DOHH2 (cell line): ENCODE results near the gene NAPB.

ENCODE experiments used
- H3F3A ChIP-seq: fragments of 200-600 bp; sonication (generic), shearing (Covaris generic); 2 replicates; pipeline ENCODE4 v1.6.0; 2016; ENCODE audit warnings: antibody characterized with exemption, mild to moderate bottlenecking; ENCODE audit not compliant: control insufficient read depth, insufficient read depth
- H3K27ac ChIP-seq: fragments of 200-600 bp; sonication (generic); 2 replicates; pipeline ENCODE4 v1.5.1; 2014; ENCODE audit warnings: low read depth, mild to moderate bottlenecking, low read length, moderate library complexity
- H3K27me3 ChIP-seq: fragments of 200-600 bp; sonication (generic); 2 replicates; pipeline ENCODE4 v1.6.1; 2014; ENCODE audit warnings: mild to moderate bottlenecking, low read length, mixed read lengths; ENCODE audit not compliant: control insufficient read depth
- H3K36me3 ChIP-seq: fragments of 200-600 bp; sonication (generic); 2 replicates; pipeline ENCODE4 v1.6.1; 2014; ENCODE audit warnings: mild to moderate bottlenecking, low read length, moderate library complexity, mixed read lengths; ENCODE audit not compliant: control insufficient read depth
- H3K4me1 ChIP-seq: fragments of 200-600 bp; sonication (generic); 2 replicates; pipeline ENCODE4 v1.6.1; 2014; ENCODE audit warnings: mild to moderate bottlenecking, low read length, mixed read lengths; ENCODE audit not compliant: control insufficient read depth
- H3K4me2 ChIP-seq: fragments of 200-600 bp; sonication (generic); 2 replicates; pipeline ENCODE4 v1.6.0; 2014; ENCODE audit warnings: mild to moderate bottlenecking, low read length, moderate library complexity
- H3K4me3 ChIP-seq: fragments of 200-600 bp; sonication (generic); 2 replicates; pipeline ENCODE4 v1.5.1; 2014; ENCODE audit warnings: mild to moderate bottlenecking, low read length, mixed read lengths
- H3K79me2 ChIP-seq: fragments of 200-600 bp; sonication (generic); 2 replicates; pipeline ENCODE4 v1.6.1; 2014; ENCODE audit warnings: mild to moderate bottlenecking, low read length, mixed read lengths; ENCODE audit not compliant: control insufficient read depth
- H3K9me2 ChIP-seq: fragments of 200-600 bp; sonication (generic); replicated peaks from 2 replicates; pipeline ENCODE4 v1.6.1; 2014; ENCODE audit warnings: mild to moderate bottlenecking, low read length, mixed read lengths; ENCODE audit not compliant: control insufficient read depth
- H3K9me3 ChIP-seq: fragments of 200-600 bp; sonication (generic); 2 replicates; pipeline ENCODE4 v1.6.1; 2014; ENCODE audit warnings: antibody characterized with exemption, low read length, mixed read lengths; ENCODE audit not compliant: control insufficient read depth, insufficient read depth
- H4K20me1 ChIP-seq: fragments of 200-600 bp; sonication (generic); 2 replicates; pipeline ENCODE4 v1.6.0; 2014; ENCODE audit warnings: low read depth, mild to moderate bottlenecking, antibody characterized with exemption, low read length, moderate library complexity; ENCODE audit not compliant: control insufficient read depth, insufficient read depth
- EZH2phosphoT487 ChIP-seq: fragments of 200-600 bp; sonication (generic); IDR thresholded peaks from 2 replicates; pipeline ENCODE4 v1.6.1; 2017; ENCODE audit warnings: borderline replicate concordance, mild to moderate bottlenecking, antibody characterized with exemption, low read length, moderate library complexity, mixed read lengths
- TF ChIP-seq, protein P1 (sequence below): fragments of 200-600 bp; sonication (generic); IDR thresholded peaks from one replicate; pipeline ENCODE4 v1.5.1; 2014; ENCODE audit warnings: antibody characterized with exemption, mild to moderate bottlenecking, low read depth, low read length; ENCODE audit not compliant: poor library complexity, severe bottlenecking

Gene NAPB

DNA sequence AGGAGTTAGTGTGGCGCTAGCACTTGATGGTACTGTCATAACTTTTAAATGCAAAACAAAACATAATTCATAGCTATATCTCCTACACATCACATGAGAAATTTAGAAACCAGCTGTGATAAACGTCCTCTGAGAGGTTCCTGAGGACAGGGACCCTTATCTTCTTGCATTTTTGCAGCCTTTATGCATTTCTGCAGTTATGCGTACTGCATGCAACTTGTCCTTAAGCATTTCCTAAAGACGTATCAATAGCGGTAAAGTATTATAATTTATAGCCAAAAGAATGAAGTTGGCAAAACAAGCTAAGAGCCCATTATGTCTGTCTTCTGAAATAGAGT is 1.7 kb downstream of the NAPB start:
- Histone ChIP-seq H3K9me2 (no peaks in the 10 kb centered on the region), H3F3A (no peaks in the 10 kb centered on the region), H3K27ac (no peak overlapping the region), H3K36me3 (0 out of 2 replicates have a peak, but pooled peaks cover 3% of the 10 kb centered on the region), H3K4me2 (peak overlapping the region; percentile 86), H3K27me3 (no peaks in the 10 kb centered on the region), H3K9me3 (no peaks in the 10 kb centered on the region), H3K79me2 (peaks cover 60% of the 10 kb centered on the region), H3K4me3 (peak overlapping the region; percentile 91), H4K20me1 (no peaks in the 10 kb centered on the region), H3K4me1 (peaks cover 18% of the 10 kb centered on the region)
- no peak for TF ChIP-seq EZH2phosphoT487
- TF ChIP-seq, protein P1, sequence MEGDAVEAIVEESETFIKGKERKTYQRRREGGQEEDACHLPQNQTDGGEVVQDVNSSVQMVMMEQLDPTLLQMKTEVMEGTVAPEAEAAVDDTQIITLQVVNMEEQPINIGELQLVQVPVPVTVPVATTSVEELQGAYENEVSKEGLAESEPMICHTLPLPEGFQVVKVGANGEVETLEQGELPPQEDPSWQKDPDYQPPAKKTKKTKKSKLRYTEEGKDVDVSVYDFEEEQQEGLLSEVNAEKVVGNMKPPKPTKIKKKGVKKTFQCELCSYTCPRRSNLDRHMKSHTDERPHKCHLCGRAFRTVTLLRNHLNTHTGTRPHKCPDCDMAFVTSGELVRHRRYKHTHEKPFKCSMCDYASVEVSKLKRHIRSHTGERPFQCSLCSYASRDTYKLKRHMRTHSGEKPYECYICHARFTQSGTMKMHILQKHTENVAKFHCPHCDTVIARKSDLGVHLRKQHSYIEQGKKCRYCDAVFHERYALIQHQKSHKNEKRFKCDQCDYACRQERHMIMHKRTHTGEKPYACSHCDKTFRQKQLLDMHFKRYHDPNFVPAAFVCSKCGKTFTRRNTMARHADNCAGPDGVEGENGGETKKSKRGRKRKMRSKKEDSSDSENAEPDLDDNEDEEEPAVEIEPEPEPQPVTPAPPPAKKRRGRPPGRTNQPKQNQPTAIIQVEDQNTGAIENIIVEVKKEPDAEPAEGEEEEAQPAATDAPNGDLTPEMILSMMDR, result no peak

DNA sequence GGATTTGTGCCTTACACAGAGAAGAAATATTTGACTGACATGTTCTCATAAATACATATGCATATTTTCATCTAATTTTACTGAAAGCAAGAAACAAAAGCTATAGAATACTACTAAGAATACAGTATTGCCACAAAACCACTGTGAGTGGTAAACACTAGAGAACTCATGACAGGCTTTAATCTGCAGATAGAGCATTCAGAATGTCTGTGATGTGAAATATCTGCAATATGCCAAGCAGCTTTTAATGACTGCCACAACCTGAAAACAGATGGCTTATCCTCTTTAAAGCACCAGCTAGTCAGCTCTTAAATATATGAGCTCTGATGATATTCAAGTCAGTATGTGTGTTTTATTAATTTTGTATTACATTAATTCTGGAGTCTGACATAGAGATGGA is 3.4 kb downstream of the NAPB start:
- TF ChIP-seq, protein P1, result no peak
- TF ChIP-seq EZH2phosphoT487, result no peak
- no peaks in the 10 kb centered on the region for H3F3A ChIP-seq
- no peaks in the 10 kb centered on the region for H3K27me3 ChIP-seq
- no peaks in the 10 kb centered on the region for H3K9me2 ChIP-seq
- peaks cover 18% of the 10 kb centered on the region for H3K4me1 ChIP-seq
- H3K4me3 ChIP-seq, result no peak overlapping the region
- no peak overlapping the region for H3K27ac ChIP-seq
- peaks cover 75% of the 10 kb centered on the region for H3K79me2 ChIP-seq
- H3K9me3 ChIP-seq, result no peaks in the 10 kb centered on the region
- H4K20me1 ChIP-seq, result 0 out of 2 replicates have a peak, but pooled peaks cover 3% of the 10 kb centered on the region
- H3K4me2 ChIP-seq, result no peak overlapping the region
- 0 out of 2 replicates have a peak, but pooled peaks cover 3% of the 10 kb centered on the region for H3K36me3 ChIP-seq

DNA sequence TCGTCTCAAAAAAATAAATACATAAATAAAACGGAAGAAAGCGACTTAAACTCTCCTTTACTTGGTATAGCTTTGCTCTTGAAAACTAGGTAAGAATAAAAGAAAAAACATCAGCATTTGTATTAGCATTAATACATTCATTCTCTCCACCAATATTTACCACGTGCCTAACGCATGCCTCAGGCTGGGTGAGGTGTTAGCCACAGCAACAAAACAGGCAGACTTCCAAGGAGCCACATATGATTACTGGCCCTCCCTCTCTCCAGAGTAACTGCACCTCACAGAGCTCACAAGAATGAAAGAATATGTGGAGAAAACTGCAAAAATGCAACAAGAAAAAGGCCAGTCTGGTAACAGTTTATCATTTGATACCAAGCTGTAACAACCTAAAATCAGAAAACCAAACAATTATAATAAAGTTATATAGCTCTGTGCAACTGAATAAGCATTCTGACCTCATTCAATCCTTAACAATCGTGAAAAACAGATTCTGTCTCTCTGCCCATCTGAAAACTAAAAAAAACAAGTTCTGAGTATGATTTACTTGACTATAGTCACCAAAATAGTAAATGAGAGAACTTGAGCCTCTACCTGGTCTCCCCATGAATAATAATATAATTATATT is 5.2 kb downstream of the NAPB start:
- H3K4me3 ChIP-seq, result no peak overlapping the region
- TF ChIP-seq, protein P1, result no peak
- TF ChIP-seq EZH2phosphoT487, result no peak
- no peaks in the 10 kb centered on the region for H3K27me3 ChIP-seq
- 0 out of 2 replicates have a peak, but pooled peaks cover 2% of the 10 kb centered on the region for H3K36me3 ChIP-seq
- H4K20me1 ChIP-seq, result 0 out of 2 replicates have a peak, but pooled peaks cover 3% of the 10 kb centered on the region
- H3K9me3 ChIP-seq, result no peaks in the 10 kb centered on the region
- H3K9me2 ChIP-seq, result no peaks in the 10 kb centered on the region
- H3K4me1 ChIP-seq, result peaks cover 11% of the 10 kb centered on the region
- H3K79me2 ChIP-seq, result peaks cover 89% of the 10 kb centered on the region
- H3K27ac ChIP-seq, result no peak overlapping the region
- H3F3A ChIP-seq, result no peaks in the 10 kb centered on the region
- no peak overlapping the region for H3K4me2 ChIP-seq
